ENCODE results near the gene SPDYE2B.
"Not testable (repeated sequence)": the region's sequence is repeated elsewhere in the genome, so short reads cannot be mapped to it uniquely, and the experiment has no call there.

GRCh38 chr7:102611013-102611674 is 39.0 kb upstream of the SPDYE2B start:
- TF ChIP-seq CTCF, POLR2AphosphoS5 (IDR thresholded peaks at IDR 0.05): not testable (repeated sequence)

Measured in sigmoid colon (tissue), 4 donors.